Sigmoid colon (tissue), 4 donors: ENCODE results near the gene ONECUT3.

Source experiments
- CTCF ChIP-seq, 4 experiments: fragments of 450-650 bp in 3 of 4; fragments of 200-600 bp in 1 of 4; IDR thresholded peaks; one replicate each; pipeline ENCODE4 v1.5.1; 2016 to 2019; ENCODE audit warnings: antibody characterized with exemption in 4 of 4, mild to moderate bottlenecking in 3 of 4, moderate library complexity in 2 of 4
- EP300 ChIP-seq, 4 donors: sonication (generic); formaldehyde crosslinking; IDR thresholded peaks; one replicate each; pipeline ENCODE4 v1.6.1; 2017; ENCODE audit warnings: antibody characterized with exemption in 4 of 4
- POLR2A ChIP-seq, 2 donors: fragments of 450-650 bp; IDR thresholded peaks; one replicate each; pipeline ENCODE4 v1.6.1; 2016; ENCODE audit warnings: antibody characterized with exemption in 2 of 2, mild to moderate bottlenecking in 2 of 2, moderate library complexity in 2 of 2
- POLR2AphosphoS5 ChIP-seq, 4 donors: sonication (generic); formaldehyde crosslinking; IDR thresholded peaks; one replicate each; pipeline ENCODE4 v1.6.1; 2017; ENCODE audit warnings: antibody characterized with exemption in 4 of 4

GRCh38 chr19:1745589-1746031 is 7.7 kb upstream of the ONECUT3 start:
- no peak for TF ChIP-seq CTCF (IDR thresholded peaks at IDR 0.05)
- TF ChIP-seq POLR2AphosphoS5 (IDR thresholded peaks at IDR 0.05): no peak
- no peak for TF ChIP-seq POLR2A (IDR thresholded peaks at IDR 0.05)
- no peak for TF ChIP-seq EP300 (IDR thresholded peaks at IDR 0.05)
